Testis (tissue), 2 donors: ENCODE results near the gene TTC32.

Experiments
- CTCF ChIP-seq, 3 experiments: fragments of 450-650 bp in 2 of 3; fragments of 200-600 bp in 1 of 3; sonication (generic) in 1 of 3; IDR thresholded peaks; one replicate each; pipeline ENCODE4 v1.5.1; 2016 to 2019; ENCODE audit warnings: antibody characterized with exemption in 3 of 3, mild to moderate bottlenecking in 2 of 3, moderate library complexity in 1 of 3
- POLR2A ChIP-seq: fragments of 450-650 bp; IDR thresholded peaks from one replicate; pipeline ENCODE4 v1.6.1; 2017; ENCODE audit warnings: antibody characterized with exemption, mild to moderate bottlenecking, moderate library complexity

DNA sequence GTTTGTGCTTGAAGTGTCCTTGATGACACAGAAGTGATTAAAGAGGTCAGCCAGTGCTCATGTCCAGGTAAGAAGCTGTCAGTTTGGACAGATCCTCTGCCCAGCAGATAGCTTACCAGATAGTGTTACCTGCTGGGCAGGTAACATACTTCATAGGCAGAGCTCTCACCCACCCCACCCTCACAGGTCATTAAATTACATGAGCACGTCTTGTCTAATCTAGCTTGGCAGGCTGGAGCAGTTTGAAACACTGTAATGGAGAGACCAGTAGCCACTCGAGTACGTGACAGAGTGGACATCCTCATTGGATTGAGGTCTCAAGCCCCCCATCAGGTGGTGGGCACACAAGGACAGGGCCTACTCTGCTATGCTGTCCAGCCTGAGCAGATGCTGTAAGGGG, 27.1 kb downstream of the TTC32 start:
- TF ChIP-seq POLR2A (no peak), CTCF (IDR thresholded peaks at IDR 0.05) (no peak)
